ENCODE results near the gene BIVM.

GRCh38 chr13:102854675-102855074, 55.8 kb downstream of the BIVM start:
- TF ChIP-seq CTCF (IDR thresholded peaks at IDR 0.05; ENCODE audit: borderline replicate concordance, extremely low read depth, low read length, poor library complexity, severe bottlenecking) (no peak), EZH2 (IDR thresholded peaks at IDR 0.05; ENCODE audit: borderline replicate concordance, low read depth, low read length, severe bottlenecking) (no peak)

Data from DND-41 (cell line).